T follicular helper cell (primary cell): ENCODE results near the gene FAM240B.

Experiments
- DNase-seq: peaks from one replicate; pipeline ENCODE4 v3.0.0-alpha.2; 2020; ENCODE audit warnings: low read depth

The FAM240B gene

GRCh38 chr9:38670542-38671371, 49.2 kb downstream of the FAM240B start:
- no peak for DNase-seq

DNA sequence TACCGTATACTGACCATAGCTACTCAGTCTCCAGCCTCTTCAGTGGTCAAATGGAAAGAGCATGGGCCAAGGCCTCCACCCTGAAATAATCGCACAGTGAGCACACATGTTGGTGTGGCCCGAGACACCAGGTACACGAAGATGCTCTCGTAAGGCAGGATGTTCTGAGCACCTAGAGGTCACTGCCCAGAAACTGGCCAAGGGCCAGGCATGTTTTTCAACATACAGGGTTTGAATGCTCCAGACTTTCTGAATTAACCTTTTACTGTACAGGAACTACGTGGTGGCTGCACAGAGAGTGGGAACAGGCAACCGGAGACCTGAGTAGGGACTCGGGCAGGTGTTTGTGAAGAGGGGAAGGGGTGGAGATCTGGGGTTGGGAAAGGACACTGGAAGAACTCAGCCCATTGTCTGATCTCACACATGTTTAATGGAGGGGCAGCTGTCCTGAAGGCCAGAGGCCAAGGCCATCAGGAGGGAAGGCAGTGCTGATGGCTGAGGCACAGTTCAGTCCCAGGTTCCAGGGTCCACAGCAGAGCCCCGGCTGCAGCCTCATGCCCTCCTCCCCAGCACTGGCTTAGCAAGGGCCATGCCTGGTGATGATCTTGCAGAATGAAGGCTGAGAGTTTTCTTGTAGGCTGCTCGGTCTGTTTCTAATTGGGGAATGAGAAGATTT, 51.0 kb downstream of the FAM240B start:
- no peak for DNase-seq

- DNase-seq = no peak
These were observed 57.0 kb downstream of the FAM240B start for GRCh38 chr9:38662763-38663593.

DNA sequence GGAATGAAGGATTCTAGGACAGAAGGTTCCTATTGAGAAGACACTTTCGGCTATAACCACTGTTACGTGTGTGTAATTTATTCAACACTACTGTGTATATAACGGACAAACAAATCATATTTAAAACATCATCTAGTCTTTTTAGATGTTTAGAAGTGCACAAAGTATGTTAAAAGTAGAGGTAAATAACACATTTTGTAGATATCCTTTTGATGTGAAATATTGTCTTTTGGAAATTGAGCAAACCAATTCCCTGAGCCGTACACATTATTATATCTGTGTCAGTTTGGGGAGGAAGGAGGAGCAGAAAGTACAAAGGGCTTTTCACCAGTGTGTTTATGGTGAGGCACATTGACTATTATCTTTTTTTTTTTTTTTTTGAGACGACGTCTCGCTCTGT, 60.4 kb downstream of the FAM240B start:
- no peak for DNase-seq

- DNase-seq = no peak
These were observed 63.0 kb downstream of the FAM240B start for GRCh38 chr9:38656896-38657295.

DNA sequence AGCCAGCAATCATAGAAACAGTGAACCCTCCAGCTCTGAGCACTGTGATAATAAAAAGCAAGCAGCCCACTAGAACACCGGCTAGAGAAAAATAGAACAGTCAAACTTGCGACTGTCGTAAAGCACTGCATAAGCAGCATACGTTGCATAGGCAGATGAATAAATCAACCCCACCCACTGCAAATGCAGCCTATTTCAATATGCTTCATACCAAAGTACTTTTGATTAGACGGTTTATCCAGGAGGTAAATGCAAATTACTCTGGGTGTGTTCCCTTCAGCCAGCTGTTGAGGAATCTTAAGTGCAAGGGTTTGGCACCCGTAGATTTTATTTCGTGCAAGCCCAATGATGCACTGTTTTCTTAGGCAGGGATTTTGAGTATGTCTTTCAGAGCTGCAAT, 67.4 kb downstream of the FAM240B start:
- no peak for DNase-seq

DNA sequence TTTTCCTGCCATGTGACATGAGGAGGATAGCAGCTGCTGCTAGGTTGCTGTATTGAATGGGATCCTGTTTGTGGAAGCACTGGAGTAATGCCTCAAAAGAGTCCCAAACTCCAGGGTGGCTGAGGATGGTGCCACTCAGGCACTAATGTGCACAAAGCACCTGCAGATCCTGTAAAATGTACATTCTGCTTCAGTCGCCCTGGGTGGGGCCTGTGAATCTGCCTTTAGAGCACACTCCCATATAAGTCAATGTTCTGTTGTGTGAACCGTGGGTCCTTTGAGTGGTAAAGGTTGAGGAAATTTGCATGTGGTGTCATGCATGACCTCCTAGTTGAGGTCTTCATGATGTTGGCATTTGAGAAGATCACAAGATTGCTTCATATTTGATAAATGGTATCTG, 67.9 kb downstream of the FAM240B start:
- DNase-seq = no peak

- no peak for DNase-seq
These were observed 68.4 kb downstream of the FAM240B start for GRCh38 chr9:38651400-38652042.

DNA sequence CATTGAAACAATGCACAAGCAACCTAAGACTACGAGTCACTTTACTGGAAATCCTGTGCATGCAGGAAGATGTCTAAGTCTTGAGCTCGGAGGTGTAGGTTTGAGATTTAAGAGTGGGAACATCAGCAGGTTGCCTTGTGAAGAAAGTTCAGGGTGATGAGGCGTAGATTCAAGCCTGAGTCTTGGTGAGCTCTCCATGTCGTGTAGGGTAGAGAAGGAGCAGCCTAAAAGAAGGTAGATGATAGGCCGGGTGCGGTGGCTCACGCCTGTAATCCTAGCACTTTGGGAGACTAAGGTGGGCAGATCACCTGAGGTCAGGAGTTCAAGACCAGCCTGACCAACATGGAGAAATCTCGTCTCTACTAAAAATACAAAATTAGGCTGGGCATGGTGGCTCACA, 69.4 kb downstream of the FAM240B start:
- DNase-seq = no peak

DNA sequence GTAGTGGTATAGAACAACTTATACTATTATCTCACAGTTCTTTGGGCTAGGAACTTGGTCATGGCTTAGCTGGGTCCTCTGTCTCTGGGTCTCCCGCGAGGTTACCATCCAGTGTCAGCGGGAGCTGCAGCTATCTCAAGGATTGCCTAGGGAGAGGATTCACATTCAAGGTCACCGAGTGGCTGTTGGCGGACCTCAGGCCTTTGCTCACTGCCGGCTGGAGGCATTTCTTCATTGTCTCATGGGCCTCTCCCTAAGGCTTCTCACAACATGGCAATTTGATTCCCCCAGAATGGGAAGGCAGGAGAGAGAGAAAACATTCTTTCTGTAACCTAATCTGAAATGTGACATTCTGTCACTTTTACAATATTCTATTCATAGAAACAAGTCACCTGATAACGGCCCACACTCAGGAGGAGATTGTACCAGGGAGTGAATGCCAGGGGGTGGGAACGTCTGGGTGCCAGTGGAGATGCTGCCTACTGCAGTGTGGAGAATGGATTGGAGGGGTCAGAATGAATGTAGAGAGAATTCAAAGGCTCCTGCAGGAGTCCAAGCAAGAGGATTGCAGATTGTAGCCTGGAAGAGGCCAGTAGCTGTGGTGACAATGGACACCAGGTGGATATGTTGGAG, 70.1 kb downstream of the FAM240B start:
- no peak for DNase-seq

- DNase-seq = no peak
These were observed 75.3 kb downstream of the FAM240B start for GRCh38 chr9:38644601-38645000.
